ENCODE measurements around the gene DDX17.

Gene DDX17

GRCh38 chr22:38506118-38506962, at the start of gene DDX17:
Gene DDX17, minus strand, starts transcription at chr22:38506311.
- peak; percentile 86 to 94 (median 88) for DNase-seq (ENCODE audit: low read depth in 3 of 3, low spot score in 1 of 3)

DNA sequence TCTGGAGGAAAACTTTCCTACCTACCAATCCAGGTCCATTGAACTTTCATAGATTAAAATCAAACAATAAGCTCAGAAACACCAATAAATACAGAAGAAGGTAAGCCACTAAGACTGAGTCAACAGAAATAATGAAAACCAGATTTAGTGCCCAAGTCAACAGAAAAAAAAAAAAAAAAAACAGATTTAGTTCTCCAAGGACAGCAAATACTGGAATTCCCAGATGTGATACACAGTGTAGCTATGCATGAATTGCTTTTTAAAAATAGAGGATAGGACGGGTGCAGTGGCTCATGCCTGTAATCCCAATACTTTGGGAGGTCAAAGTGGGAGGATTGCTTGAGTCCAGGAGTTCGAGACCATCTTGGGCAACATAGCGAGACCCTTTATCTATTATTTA, 48.2 kb upstream of the DDX17 start:
- DNase-seq (ENCODE audit: low read depth in 3 of 3, low spot score in 1 of 3) = no peak

GRCh38 chr22:38549101-38549894, 43.2 kb upstream of the DDX17 start:
- DNase-seq (ENCODE audit: low read depth in 3 of 3, low spot score in 1 of 3) = no peak

- no peak for DNase-seq (ENCODE audit: low read depth in 3 of 3, low spot score in 1 of 3)
Observed at GRCh38 chr22:38540701-38541100, 34.6 kb upstream of the DDX17 start.

GRCh38 chr22:38531251-38531938, 25.3 kb upstream of the DDX17 start:
- DNase-seq (ENCODE audit: low read depth in 3 of 3, low spot score in 1 of 3) = no peak

DNA sequence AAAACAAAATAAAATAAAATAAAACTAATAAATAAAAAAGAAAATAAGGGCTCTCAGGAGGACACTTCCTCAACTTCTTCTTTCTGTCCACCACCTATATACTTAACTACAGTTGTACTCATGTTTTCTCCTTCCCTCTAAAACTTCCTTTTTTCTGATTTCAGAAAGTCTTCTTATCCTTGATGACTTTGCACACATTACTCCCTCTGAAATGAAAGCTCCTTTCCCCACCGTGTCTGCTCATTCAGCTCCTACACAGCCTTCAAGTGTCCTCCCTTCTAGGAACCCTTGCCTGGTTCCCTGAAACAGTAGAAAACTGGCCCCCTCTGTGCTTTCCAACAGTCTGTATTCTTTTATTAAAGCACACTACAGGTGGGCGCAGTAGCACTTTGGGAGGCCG, 18.3 kb upstream of the DDX17 start:
- no peak for DNase-seq (ENCODE audit: low read depth in 3 of 3, low spot score in 1 of 3)

GRCh38 chr22:38523479-38523878, 17.4 kb upstream of the DDX17 start:
- no peak for DNase-seq (ENCODE audit: low read depth in 3 of 3, low spot score in 1 of 3)

- DNase-seq (ENCODE audit: low read depth in 3 of 3, low spot score in 1 of 3) = no peak
Observed at GRCh38 chr22:38523029-38523428, 16.9 kb upstream of the DDX17 start.

- no peak for DNase-seq (ENCODE audit: low read depth in 3 of 3, low spot score in 1 of 3)
Observed at GRCh38 chr22:38519453-38520250, 13.5 kb upstream of the DDX17 start.

DNA sequence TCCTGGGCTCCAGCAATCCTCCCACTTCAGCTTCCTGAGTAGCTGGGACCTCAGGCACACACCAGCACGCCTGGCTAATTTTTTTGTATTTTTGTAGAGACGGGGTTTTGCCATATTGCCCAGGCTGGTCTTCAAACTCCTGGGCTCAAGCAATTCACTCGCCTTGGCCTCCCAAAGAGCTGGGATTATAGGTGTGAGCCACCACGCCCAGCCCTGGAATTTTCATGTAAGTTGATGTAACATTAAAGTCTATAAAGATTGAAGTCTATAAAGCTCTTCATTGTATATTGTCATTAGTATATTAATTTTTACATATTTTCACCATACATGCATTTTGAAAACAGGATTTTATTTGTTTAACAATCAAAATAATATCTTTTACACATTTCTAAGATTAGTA, 12.5 kb upstream of the DDX17 start:
- DNase-seq (ENCODE audit: low read depth in 3 of 3, low spot score in 1 of 3) = no peak

- no peak for DNase-seq (ENCODE audit: low read depth in 3 of 3, low spot score in 1 of 3)
Observed at GRCh38 chr22:38513063-38513462, 7.0 kb upstream of the DDX17 start.

DNA sequence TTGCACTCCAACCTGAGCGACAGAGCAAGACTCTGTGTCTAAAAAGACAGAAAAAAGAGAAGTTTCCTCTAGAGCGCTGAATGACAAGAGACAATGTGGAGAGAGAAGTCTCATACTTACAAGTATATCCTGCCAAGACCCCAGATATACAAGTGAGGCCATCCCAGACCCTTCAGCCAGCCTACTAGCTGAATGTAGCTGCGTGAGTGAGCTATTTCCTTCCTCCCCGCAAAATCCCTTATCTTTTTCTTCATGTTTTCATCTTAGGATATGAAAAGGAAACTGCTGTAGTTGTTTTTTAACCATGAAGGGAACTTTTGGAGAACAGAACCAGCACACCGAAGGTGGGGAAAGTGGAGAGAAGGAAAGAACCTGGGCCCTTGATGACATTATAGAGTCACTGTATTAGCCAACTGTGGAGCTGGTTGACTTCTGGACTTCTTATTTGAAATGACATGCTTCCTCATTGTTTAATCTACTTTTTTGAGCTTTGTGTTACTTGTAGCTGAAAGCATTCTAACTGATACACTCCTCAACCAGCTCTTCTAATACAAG, 4.4 kb upstream of the DDX17 start:
- DNase-seq (ENCODE audit: low read depth in 3 of 3, low spot score in 1 of 3) = no peak

DNA sequence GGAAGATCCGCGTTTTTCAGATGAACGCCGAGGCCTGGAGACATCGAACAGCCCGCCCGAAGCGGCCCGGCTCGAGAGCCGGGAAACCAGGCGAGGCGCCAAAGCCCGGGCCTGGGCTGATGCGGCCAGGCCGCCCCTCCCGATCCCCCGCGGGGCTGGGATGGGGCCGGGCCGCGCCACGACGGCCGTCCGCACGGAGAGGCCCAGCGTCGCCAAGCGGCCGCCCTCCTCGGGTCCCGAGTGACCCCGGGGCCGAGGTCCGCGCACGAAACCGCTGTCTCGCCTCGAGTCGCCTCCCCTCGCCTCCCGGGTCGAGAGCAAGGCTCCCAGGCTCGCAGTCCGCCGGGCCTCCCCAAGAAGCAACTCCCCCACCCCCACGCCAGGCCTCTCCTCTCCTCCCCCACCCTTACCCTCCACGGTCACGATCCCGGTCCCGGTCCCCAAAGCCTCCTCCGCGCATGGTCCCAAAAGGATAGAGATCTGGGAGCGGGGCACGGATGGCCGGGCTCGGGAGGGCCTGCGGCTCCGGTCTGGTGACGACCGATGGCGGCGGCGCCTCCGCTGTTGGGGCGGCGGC, 482 bp downstream of the DDX17 start:
- peak; percentile 13 to 46 (median 24) for DNase-seq (ENCODE audit: low read depth in 3 of 3, low spot score in 1 of 3)

GRCh38 chr22:38504731-38505540, 1.2 kb downstream of the DDX17 start:
- DNase-seq (ENCODE audit: low read depth in 3 of 3, low spot score in 1 of 3) = peak in 2 of 3 donors; percentile 15 to 48

DNA sequence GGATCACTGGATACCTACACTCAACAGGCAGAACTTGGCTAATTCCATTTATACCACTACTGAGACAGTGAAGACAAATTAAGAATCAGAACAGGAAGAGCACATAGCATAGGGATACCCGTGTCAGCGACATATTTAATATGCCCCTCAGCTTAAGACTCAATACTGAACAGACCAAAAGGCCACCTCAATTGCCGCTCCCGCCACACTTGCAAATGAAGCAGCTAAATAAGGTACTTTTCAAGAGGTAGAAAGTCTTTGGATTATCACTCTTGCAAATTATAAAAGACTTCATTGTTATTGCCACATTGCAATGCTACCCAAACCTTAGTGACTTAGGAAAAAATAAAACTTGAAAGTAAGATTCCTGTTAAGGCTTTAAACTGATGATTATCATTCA, 3.1 kb downstream of the DDX17 start:
- no peak for DNase-seq (ENCODE audit: low read depth in 3 of 3, low spot score in 1 of 3)

- DNase-seq (ENCODE audit: low read depth in 3 of 3, low spot score in 1 of 3) = no peak
Observed at GRCh38 chr22:38501797-38502672, 4.1 kb downstream of the DDX17 start.

- no peak for DNase-seq (ENCODE audit: low read depth in 3 of 3, low spot score in 1 of 3)
Observed at GRCh38 chr22:38497869-38498268, 8.2 kb downstream of the DDX17 start.

GRCh38 chr22:38494939-38495338, 11.2 kb downstream of the DDX17 start:
- no peak for DNase-seq (ENCODE audit: low read depth in 3 of 3, low spot score in 1 of 3)
